ENCODE results near the gene GLIPR1L1. TPM values are rescaled to one million over a fixed set of nuclear protein-coding genes. Genes with fewer than 3 reads are reported as not detected.
A peak's percentile ranks its signal among the peaks of the same experiment; 100 is the strongest.

GLIPR1L1 gene
- total RNA-seq, 1 experiment from 2014 or later = not detected

DNA sequence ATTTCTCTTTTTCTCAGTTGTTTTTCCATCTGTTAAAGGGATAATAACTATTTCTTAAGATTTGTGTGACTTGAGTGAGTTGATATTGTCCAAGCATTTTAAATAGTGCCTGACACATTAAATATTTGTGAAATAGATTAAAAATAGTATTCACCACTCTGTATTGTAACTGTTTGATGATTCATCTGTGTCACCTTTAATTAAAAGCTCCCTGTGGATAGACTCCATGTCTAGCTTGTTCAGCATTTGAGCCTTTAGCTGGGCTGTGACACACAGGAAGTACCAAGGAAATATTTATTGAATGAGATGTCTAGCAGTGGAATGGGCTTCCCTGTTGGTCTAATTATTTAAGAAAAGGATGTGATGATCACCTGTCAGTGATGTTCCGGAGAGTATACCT, 54.6 kb downstream of the GLIPR1L1 start (continued):
- no peak for TF ChIP-seq POLR2A (IDR thresholded peaks at IDR 0.05; ENCODE audit: borderline replicate concordance, extremely low read depth, insufficient read depth, insufficient read length)
- TF ChIP-seq, protein P1, sequence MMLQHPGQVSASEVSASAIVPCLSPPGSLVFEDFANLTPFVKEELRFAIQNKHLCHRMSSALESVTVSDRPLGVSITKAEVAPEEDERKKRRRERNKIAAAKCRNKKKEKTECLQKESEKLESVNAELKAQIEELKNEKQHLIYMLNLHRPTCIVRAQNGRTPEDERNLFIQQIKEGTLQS (IDR thresholded peaks at IDR 0.05) = 0 out of 2 replicates have a peak, but pooled peaks have one; percentile 17

DNA sequence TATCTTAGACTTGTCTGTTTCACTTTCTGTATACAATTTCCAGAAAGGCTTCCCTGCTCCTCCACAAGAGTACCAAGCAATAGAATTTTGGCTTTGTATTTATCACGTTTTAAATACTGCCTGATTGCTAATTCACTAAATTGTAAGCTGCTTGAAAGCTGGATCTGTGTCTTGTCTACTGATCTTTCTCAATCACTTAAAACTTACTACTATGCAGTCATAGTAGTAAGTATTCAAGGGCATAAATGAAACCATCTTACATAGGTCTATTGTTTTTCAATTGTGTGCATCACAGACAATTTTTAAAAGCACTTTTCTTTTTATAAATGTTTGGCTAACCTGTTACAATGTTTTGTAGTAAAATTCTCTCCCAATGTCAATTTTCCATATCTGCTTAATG, 55.2 kb downstream of the GLIPR1L1 start:
- CTCF ChIA-PET = interaction anchor here (0.6 to 0.9 kb wide), 2 partner anchors 54 to 56 kb away, joined by 3 read pairs; partner anchors contain the start of gene GLIPR1L1
- no peaks in the 10 kb centered on the region for H3K9me3 ChIP-seq (ENCODE audit: control insufficient read depth in 1 of 2, insufficient read depth in 1 of 2, low read depth in 1 of 2, low read length in 2 of 2)
- H3K9me2 ChIP-seq (ENCODE audit: insufficient read depth) = no peaks in the 10 kb centered on the region
- H2AFZ ChIP-seq (ENCODE audit: low read depth, low read length, poor library complexity, severe bottlenecking) = no peak overlapping the region
- H4K20me1 ChIP-seq (ENCODE audit: insufficient read depth) = no peaks in the 10 kb centered on the region
- RAD21 ChIA-PET (ENCODE audit: low non-redundant PET in 1 of 2, low total read pairs in 2 of 2, uncharacterized antibody in 2 of 2, unreplicated experiment in 2 of 2) = interaction anchor here in 1 of 2 experiments (1.5 kb wide), 1 partner anchor 55 kb away, joined by 3 read pairs; the partner anchor contains the start of gene GLIPR1L1
- no peaks in the 10 kb centered on the region for H3K36me3 ChIP-seq (ENCODE audit: control insufficient read depth in 1 of 2, insufficient read depth in 2 of 2, low read length in 2 of 2)
- BruUV-seq (replicated peaks) = TSS peak; percentile 39
- H3K27me3 ChIP-seq (ENCODE audit: insufficient read depth, low read length) = no peaks in the 10 kb centered on the region
- peak overlapping the region; percentile 49 to 63 for H3K4me3 ChIP-seq (replicated peaks in 1 of 2; ENCODE audit: low read depth in 1 of 2, low read length in 2 of 2)
- POLR2A ChIA-PET = no interaction called here
- H3K4me2 ChIP-seq (ENCODE audit: low read length) = peak overlapping the region; percentile 85
- peak overlapping the region; percentile 77 for H3K27ac ChIP-seq (ENCODE audit: low read depth, low read length)
- DNase-seq (ENCODE audit: low read depth, low spot score) (no peak), ATAC-seq (no peak)
- peaks cover 26 to 46% of the 10 kb centered on the region in 2 experiments for H3K4me1 ChIP-seq (ENCODE audit: control insufficient read depth in 1 of 2, insufficient read depth in 2 of 2, low read length in 2 of 2)
- peak overlapping the region; percentile 62 for H3K9ac ChIP-seq (ENCODE audit: low read length)
- peaks cover 5% of the 10 kb centered on the region; the same call in 1 of the 2 replicates for H3K79me2 ChIP-seq (ENCODE audit: insufficient read depth, low read length)
- TF ChIP-seq FOSL1 (IDR thresholded peaks at IDR 0.05; ENCODE audit: low read depth) = no peak
- no peak for TF ChIP-seq RAD21 (IDR thresholded peaks at IDR 0.05; ENCODE audit: low read depth)
- no peak for TF ChIP-seq EZH2phosphoT487 (IDR thresholded peaks at IDR 0.05; ENCODE audit: borderline replicate concordance)
- TF ChIP-seq POLR2AphosphoS5 (IDR thresholded peaks at IDR 0.05; ENCODE audit: low read depth, low read length) = 0 out of 2 replicates have a peak, but pooled peaks have one; percentile 1
- intact Hi-C loops (cut with micrococcal nuclease) = loop anchor here (5.0 to 10.0 kb wide), 2 partner anchors 42 to 955 kb away; partner anchors contain the start of gene BBS10

Measured in HCT116 (cell line).